H1 (cell line): ENCODE measurements around the gene ANO2. TPM values are rescaled to one million over a fixed set of nuclear protein-coding genes. Genes with fewer than 3 reads are reported as not detected.

Experiments
- CTCF ChIA-PET: fragments of 300-600 bp; sonication (Branson Sonifier 250); formaldehyde crosslinking; loops from one replicate; lab custom pipeline; 2021; ENCODE audit not compliant: partially characterized antibody; lab: Charles Lee
- POLR2A ChIA-PET: fragments of 300-600 bp; sonication (Branson Sonifier 250); formaldehyde crosslinking; loops from one replicate; lab custom pipeline; 2021; ENCODE audit warnings: inconsistent platforms; ENCODE audit not compliant: partially characterized antibody; lab: Charles Lee
- DNase-seq, 2 experiments: peaks; one replicate each; pipeline versions ENCODE4 v3.0.0 to v3.0.0-alpha.2; 2010 to 2022; ENCODE audit warnings: low spot score in 2 of 2, low read depth in 1 of 2, mixed read lengths in 1 of 2
- FAIRE-seq: peaks from 2 replicates; lab custom pipeline; 2011; peaks lifted over from hg19 to GRCh38; lab: Jason Lieb, UNC
- H2AFZ ChIP-seq: 2 replicates; pipeline ENCODE4 v1.8.1; 2012; ENCODE audit warnings: low read length, inconsistent platforms
- H2AK5ac ChIP-seq: 2 replicates; pipeline ENCODE4 v1.6.1; 2013; ENCODE audit warnings: low read depth, low read length
- H2BK120ac ChIP-seq: replicated peaks from 2 replicates; pipeline ENCODE3; 2013; ENCODE audit warnings: low read depth, low read length, inconsistent platforms
- H2BK12ac ChIP-seq: 2 replicates; pipeline ENCODE4 v1.6.1; 2013; ENCODE audit warnings: low read depth, low read length
- H2BK15ac ChIP-seq: 2 replicates; pipeline ENCODE4 v1.6.1; 2013; ENCODE audit warnings: low read length
- H2BK20ac ChIP-seq: 2 replicates; pipeline ENCODE4 v1.6.1; 2013; ENCODE audit warnings: low read length
- H2BK5ac ChIP-seq: 2 replicates; pipeline ENCODE4 v1.6.1; 2013; ENCODE audit warnings: low read depth, low read length
- H3K14ac ChIP-seq: 2 replicates; pipeline ENCODE4 v1.6.1; 2013; ENCODE audit warnings: inconsistent platforms; ENCODE audit not compliant: insufficient read length
- H3K18ac ChIP-seq: 2 replicates; pipeline ENCODE4 v1.6.1; 2013; ENCODE audit warnings: low read length; ENCODE audit errors: extremely low read depth
- H3K23ac ChIP-seq: 2 replicates; pipeline ENCODE4 v1.6.1; 2013; ENCODE audit warnings: inconsistent platforms; ENCODE audit not compliant: insufficient read length
- H3K23me2 ChIP-seq: 2 replicates; pipeline ENCODE4 v1.6.1; 2013; ENCODE audit warnings: low read depth, low read length
- H3K27ac ChIP-seq: 2 replicates; pipeline ENCODE4 v1.6.1; 2011; ENCODE audit warnings: low read depth, low read length, inconsistent platforms
- H3K27me3 ChIP-seq, 4 experiments: replicated peaks in 1 of 4; 1 replicate in 1 of 4; 2 replicates in 3 of 4; pipeline versions ENCODE4 v1.6.1 to v1.8.1; 2011 to 2013; ENCODE audit warnings: low read length in 3 of 4, mild to moderate bottlenecking in 3 of 4, inconsistent platforms in 2 of 4, mixed read lengths in 2 of 4, moderate library complexity in 1 of 4; ENCODE audit not compliant: control insufficient read depth in 3 of 4, insufficient read depth in 3 of 4; ENCODE audit errors: extremely low read depth in 1 of 4
- H3K36me3 ChIP-seq, 4 experiments: 2 replicates each; pipeline versions ENCODE4 v1.6.1 to v1.8.1; 2011 to 2013; ENCODE audit warnings: mild to moderate bottlenecking in 4 of 4, low read length in 3 of 4, moderate library complexity in 2 of 4, control low read depth in 1 of 4, inconsistent platforms in 1 of 4; ENCODE audit not compliant: insufficient read depth in 4 of 4, control insufficient read depth in 2 of 4
- H3K4ac ChIP-seq: replicated peaks from 2 replicates; pipeline ENCODE3; 2013; ENCODE audit warnings: low read length, low read depth, mixed read lengths, inconsistent platforms; ENCODE audit not compliant: insufficient read length
- H3K4me1 ChIP-seq, 4 experiments: replicated peaks in 1 of 4; 1 replicate in 1 of 4; 2 replicates in 3 of 4; pipeline versions ENCODE4 v1.6.1 to v1.8.1; 2011 to 2013; ENCODE audit warnings: low read length in 3 of 4, inconsistent platforms in 2 of 4, mixed read lengths in 1 of 4; ENCODE audit not compliant: insufficient read depth in 4 of 4, control insufficient read depth in 3 of 4
- H3K4me2 ChIP-seq, 2 experiments: 2 replicates each; pipeline versions ENCODE4 v1.6.1 to v1.8.1; 2011 to 2013; ENCODE audit warnings: low read depth in 2 of 2, low read length in 2 of 2, control low read depth in 1 of 2, inconsistent platforms in 1 of 2, mild to moderate bottlenecking in 1 of 2; ENCODE audit not compliant: insufficient read depth in 1 of 2
- H3K4me3 ChIP-seq, 4 experiments: fragments of 200-600, 300-600 bp in 1 of 4; sonication (generic), shearing (Covaris generic), sonication (Bioruptor Twin) in 1 of 4; 2 replicates each; pipeline versions ENCODE4 v1.5.1 to v1.8.1; 2011 to 2016; ENCODE audit warnings: low read length in 4 of 4, low read depth in 3 of 4, control low read depth in 2 of 4, inconsistent platforms in 2 of 4, mild to moderate bottlenecking in 2 of 4, mixed read lengths in 1 of 4, moderate library complexity in 1 of 4; ENCODE audit not compliant: insufficient read depth in 2 of 4; ENCODE audit errors: extremely low read depth in 1 of 4
- H3K56ac ChIP-seq: replicated peaks from 2 replicates; pipeline ENCODE3; 2013; ENCODE audit warnings: low read depth, mild to moderate bottlenecking, mixed read lengths, low read length, inconsistent platforms; ENCODE audit not compliant: insufficient read length
- H3K79me1 ChIP-seq: 2 replicates; pipeline ENCODE4 v1.6.1; 2013; ENCODE audit warnings: low read depth, low read length, control low read depth
- H3K79me2 ChIP-seq, 2 experiments: 2 replicates each; pipeline versions ENCODE4 v1.6.1 to v1.8.1; 2012 to 2013; ENCODE audit warnings: low read length in 2 of 2, mild to moderate bottlenecking in 2 of 2, inconsistent platforms in 1 of 2; ENCODE audit not compliant: insufficient read depth in 2 of 2, control insufficient read depth in 1 of 2
- H3K9ac ChIP-seq, 4 experiments: replicated peaks in 1 of 4; 1 replicate in 1 of 4; 2 replicates in 3 of 4; pipeline versions ENCODE4 v1.6.1 to v1.8.1; 2011 to 2013; ENCODE audit warnings: low read depth in 3 of 4, low read length in 3 of 4, control low read depth in 2 of 4, mild to moderate bottlenecking in 2 of 4, moderate library complexity in 2 of 4, inconsistent platforms in 1 of 4; ENCODE audit errors: extremely low read depth in 1 of 4
- H3K9me3 ChIP-seq, 2 experiments: 2 replicates each; pipeline versions ENCODE4 v1.6.1 to v1.8.1; 2012 to 2013; ENCODE audit warnings: mild to moderate bottlenecking in 2 of 2, moderate library complexity in 2 of 2, control low read depth in 1 of 2, inconsistent platforms in 1 of 2, low read depth in 1 of 2, low read length in 1 of 2, mixed read lengths in 1 of 2; ENCODE audit not compliant: insufficient read depth in 2 of 2
- H4K20me1 ChIP-seq, 2 experiments: replicated peaks in 1 of 2; 2 replicates each; pipeline versions ENCODE3 to v1.8.1; 2011 to 2013; ENCODE audit warnings: inconsistent platforms in 2 of 2, low read length in 2 of 2, mild to moderate bottlenecking in 1 of 2; ENCODE audit not compliant: insufficient read depth in 2 of 2, control insufficient read depth in 1 of 2
- H4K5ac ChIP-seq: 2 replicates; pipeline ENCODE4 v1.6.1; 2013; ENCODE audit warnings: low read length, low read depth, mixed read lengths, inconsistent platforms; ENCODE audit not compliant: insufficient read length
- H4K8ac ChIP-seq: 2 replicates; pipeline ENCODE4 v1.8.0; 2013; ENCODE audit warnings: mild to moderate bottlenecking, moderate library complexity, low read length, inconsistent platforms; ENCODE audit not compliant: insufficient read depth; ENCODE audit errors: extremely low read depth
- H4K91ac ChIP-seq: replicated peaks from 2 replicates; pipeline ENCODE3; 2013; ENCODE audit warnings: low read length, mixed read lengths, inconsistent platforms; ENCODE audit not compliant: insufficient read length
- CREB1 ChIP-seq: IDR thresholded peaks from 2 replicates; pipeline ENCODE4 v1.6.1; 2012; ENCODE audit warnings: inconsistent platforms
- HDAC2 ChIP-seq, 2 experiments: fragments of 300-600 bp in 1 of 2; sonication (generic) in 1 of 2; IDR thresholded peaks; 2 replicates each; pipeline ENCODE4 v1.6.1; 2011 to 2012; ENCODE audit warnings: low read depth in 2 of 2, low read length in 2 of 2, mild to moderate bottlenecking in 2 of 2, moderate library complexity in 2 of 2, borderline replicate concordance in 1 of 2, inconsistent platforms in 1 of 2
- SIRT6 ChIP-seq: IDR thresholded peaks from one replicate; pipeline ENCODE4 v1.7.1; 2012; ENCODE audit warnings: low read length, inconsistent platforms
- SP1 ChIP-seq: IDR thresholded peaks from 2 replicates; pipeline ENCODE4 v1.6.1; 2011; ENCODE audit warnings: low read depth, low read length
- TAF7 ChIP-seq: optimal IDR thresholded peaks from 2 replicates; pipeline ENCODE3; 2011; ENCODE audit warnings: low read depth, mild to moderate bottlenecking, inconsistent platforms, low read length, moderate library complexity, borderline replicate concordance
- WGBS, 2 experiments: shearing (Covaris generic) in 1 of 2; methylation state at CpG; one replicate each; pipeline versions ENCODE4 v1.1.6 to v1.1.7; 2013 to 2015; ENCODE audit warnings: low lambda C conversion rate in 2 of 2, mixed read lengths in 2 of 2, inconsistent platforms in 1 of 2, low coverage in 1 of 2, missing lambda C conversion rate in 1 of 2; ENCODE audit not compliant: insufficient replicate concordance in 2 of 2, insufficient coverage in 1 of 2, insufficient read length in 1 of 2; ENCODE audit errors: extremely low coverage in 1 of 2, missing lambda C conversion rate in 1 of 2; 5-methylcytosine and 5-hydroxymethylcytosine counted together
- polyA plus RNA-seq, 7 experiments: library from polyadenylated mRNA; depleted of rRNA in 3 of 7; stranded (reverse) in 5 of 7; unstranded in 2 of 7; fragments of >200 nt in 5 of 7; fragments of 200-250 nt in 2 of 7; gene quantifications; 1 replicate in 5 of 7; 2 replicates in 1 of 7; 4 replicates in 1 of 7; pipeline versions ENCODE4 v1.2.1 to v1.2.3, GENCODE V29; 2011 to 2013; ENCODE audit warnings: missing spikeins in 2 of 7, mixed read lengths in 2 of 7
- total RNA-seq: library from RNA; stranded (reverse); fragmentation: NEBNext Ultra II Directional; extraction: Animal tissue kit (Norgen Biotek cat#: 25700); gene quantifications from 2 replicates; pipeline ENCODE4 v1.2.1, GENCODE V29; 2021

The ANO2 gene
- total and polyA plus RNA-seq, 2 of the 8 experiments (the other 6 are each of a cell fraction or from before 2014, with no cell fraction given), result 1.9 to 5.5 TPM

DNA sequence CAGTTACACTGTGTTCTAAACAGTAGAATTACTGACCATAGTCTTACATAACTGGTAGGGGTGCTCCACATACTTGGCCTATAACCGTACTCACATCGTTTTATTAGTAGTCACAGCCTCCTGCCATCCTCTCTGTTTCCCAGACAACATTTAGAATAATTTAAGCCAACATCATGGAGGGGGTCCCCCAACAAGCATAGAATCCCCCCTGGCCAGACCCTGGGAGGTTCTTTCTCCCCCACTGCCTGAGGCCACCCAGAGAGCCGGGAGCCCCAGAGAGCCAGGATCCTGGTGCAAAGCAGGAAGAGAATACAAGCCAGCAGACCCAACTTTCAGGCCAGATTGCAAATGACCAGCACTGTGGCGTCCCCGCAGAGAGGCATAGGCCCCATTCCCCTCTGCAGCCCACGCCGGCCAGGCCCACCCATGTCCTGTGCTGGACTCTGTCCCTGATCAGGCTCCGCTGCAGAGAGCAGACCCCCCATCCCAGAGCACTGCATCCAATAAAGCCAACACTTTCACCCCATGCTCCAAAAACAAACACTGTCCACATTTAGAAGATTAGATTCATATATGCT is 317.9 kb downstream of the ANO2 start:
- H3K36me3 ChIP-seq, result no peaks in the 10 kb centered on the region
- no peak overlapping the region for H2BK20ac ChIP-seq
- FAIRE-seq (no peak), DNase-seq (no peak)
- no peak overlapping the region for H3K23ac ChIP-seq
- no peak overlapping the region for H4K8ac ChIP-seq
- ChIA-PET POLR2A (no interaction called here), CTCF (interaction anchor here (0.7 to 1.6 kb wide), 4 partner anchors 10 to 115 kb away, joined by 3 to 8 read pairs (median 4); no protein-coding TSS in a partner anchor)
- H3K14ac ChIP-seq, result no peak overlapping the region
- H3K9ac ChIP-seq, result no peak overlapping the region
- no peak overlapping the region for H4K5ac ChIP-seq
- no peak overlapping the region for H2AK5ac ChIP-seq
- no peak overlapping the region for H2BK120ac ChIP-seq
- H2BK5ac ChIP-seq, result no peak overlapping the region
- no peaks in the 10 kb centered on the region for H3K9me3 ChIP-seq
- no peak overlapping the region; the same call in 1 of the 2 replicates for H3K18ac ChIP-seq
- H3K4me2 ChIP-seq, result no peak overlapping the region
- H3K79me1 ChIP-seq, result no peaks in the 10 kb centered on the region
- H2BK15ac ChIP-seq, result no peak overlapping the region
- no peak overlapping the region for H2AFZ ChIP-seq
- no peak overlapping the region for H3K4ac ChIP-seq
- TF ChIP-seq SP1, result no peak
- no peak for TF ChIP-seq CREB1
- no peak for TF ChIP-seq TAF7
- no peak for TF ChIP-seq SIRT6
- TF ChIP-seq HDAC2 (IDR thresholded peaks at IDR 0.05; ENCODE audit: borderline replicate concordance in 1 of 2, low read depth in 2 of 2, low read length in 2 of 2), result no peak
- WGBS, 2 experiments, result 80% methylated on average over 8 of the region's 8 CpGs; no CpG with 5 or more reads in 1 of the 2 experiments
- no peaks in the 10 kb centered on the region for H3K23me2 ChIP-seq
- H3K4me3 ChIP-seq, result no peak overlapping the region
- no peaks in the 10 kb centered on the region for H3K4me1 ChIP-seq
- H3K56ac ChIP-seq, result no peak overlapping the region
- no peak overlapping the region for H4K91ac ChIP-seq
- no peak overlapping the region for H3K27ac ChIP-seq
- H2BK12ac ChIP-seq, result no peak overlapping the region
- no peaks in the 10 kb centered on the region for H4K20me1 ChIP-seq
- H3K27me3 ChIP-seq, result no peaks in the 10 kb centered on the region; a peak in 2 of 7 replicates
- no peaks in the 10 kb centered on the region for H3K79me2 ChIP-seq
